K562 treated with DMSO at 1 percent for 24 hours (cell line): ENCODE results near the gene CABYR. TPM values are rescaled to one million over a fixed set of nuclear protein-coding genes. Genes with fewer than 3 reads are reported as not detected.

Experiments
- total RNA-seq: library from RNA; unstranded; fragments of 300-600 nt; gene quantifications from 2 replicates; pipeline ENCODE4 v1.2.3, GENCODE V29; 2022; ENCODE audit warnings: low read depth; ENCODE audit not compliant: insufficient read depth

Gene CABYR, protein sequence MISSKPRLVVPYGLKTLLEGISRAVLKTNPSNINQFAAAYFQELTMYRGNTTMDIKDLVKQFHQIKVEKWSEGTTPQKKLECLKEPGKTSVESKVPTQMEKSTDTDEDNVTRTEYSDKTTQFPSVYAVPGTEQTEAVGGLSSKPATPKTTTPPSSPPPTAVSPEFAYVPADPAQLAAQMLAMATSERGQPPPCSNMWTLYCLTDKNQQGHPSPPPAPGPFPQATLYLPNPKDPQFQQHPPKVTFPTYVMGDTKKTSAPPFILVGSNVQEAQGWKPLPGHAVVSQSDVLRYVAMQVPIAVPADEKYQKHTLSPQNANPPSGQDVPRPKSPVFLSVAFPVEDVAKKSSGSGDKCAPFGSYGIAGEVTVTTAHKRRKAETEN
- not detected in 2 replicates for total RNA-seq

DNA sequence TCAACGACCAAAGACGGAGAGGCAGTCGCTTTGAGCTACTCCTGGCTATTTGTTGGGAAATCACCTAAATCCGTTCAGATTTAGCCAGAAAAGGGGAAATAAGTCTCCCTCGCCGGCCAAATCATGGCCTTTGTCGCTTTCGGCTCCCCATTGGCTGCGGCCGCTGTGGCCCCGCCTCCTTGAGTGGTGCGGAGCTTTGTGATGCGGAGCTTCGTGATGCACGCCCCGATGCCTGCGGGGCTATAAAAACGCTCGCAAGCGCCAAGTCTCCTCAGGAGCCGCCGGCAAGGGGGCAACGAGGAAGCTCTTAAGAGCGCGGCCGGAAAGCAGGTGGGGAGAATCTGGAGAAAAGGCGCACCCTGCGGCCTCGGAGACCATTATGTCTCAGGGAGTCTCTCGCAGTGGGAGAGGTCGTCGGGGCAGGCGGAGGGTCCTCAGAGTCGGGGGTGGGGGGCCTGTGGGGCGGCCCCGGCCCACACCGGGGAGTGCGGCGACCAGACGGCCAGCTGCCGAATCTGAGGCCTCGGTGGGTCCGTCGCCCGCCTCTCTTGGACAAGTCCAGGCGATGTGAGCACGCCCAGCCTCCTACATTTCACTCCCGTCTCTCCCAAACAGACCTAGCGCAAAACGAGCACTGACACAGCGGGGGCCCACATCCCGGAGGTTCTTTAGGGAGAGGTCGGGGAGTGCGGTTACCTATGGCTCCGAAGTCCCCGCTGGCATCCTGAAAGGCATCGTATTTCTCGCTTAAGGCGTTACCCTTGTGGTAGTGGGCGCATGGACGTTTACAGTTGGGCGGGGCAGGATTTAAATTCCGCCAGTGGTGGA is at the start of gene CABYR:
Gene CABYR, plus strand, starts transcription at position 274 of the 828 bp plus-strand sequence. CDS start 4,053 bp downstream, outside the sequence.

Other genes starting within 250 kb of the CABYR start
- gene TTC39C, start 124.3 kb upstream of the CABYR start, total RNA-seq = 0.63 TPM in 1 of 2 replicates, not detected in the other